ENCODE measurements around the gene TMEM92.
"Not testable (repeated sequence)": the region's sequence is repeated elsewhere in the genome, so short reads cannot be mapped to it uniquely, and the experiment has no call there.

Gene TMEM92

GRCh38 chr17:50301891-50302584 lies 27.8 kb downstream of the TMEM92 start:
- DNase-seq (ENCODE audit: low spot score) = no peak

GRCh38 chr17:50303051-50303450 lies 28.8 kb downstream of the TMEM92 start:
- DNase-seq (ENCODE audit: low spot score) = no peak

- DNase-seq (ENCODE audit: low spot score) = no peak
Measured at GRCh38 chr17:50303596-50303995, 29.3 kb downstream of the TMEM92 start.

- no peak for DNase-seq (ENCODE audit: low spot score)
Measured at GRCh38 chr17:50304781-50305404, 30.6 kb downstream of the TMEM92 start.

DNA sequence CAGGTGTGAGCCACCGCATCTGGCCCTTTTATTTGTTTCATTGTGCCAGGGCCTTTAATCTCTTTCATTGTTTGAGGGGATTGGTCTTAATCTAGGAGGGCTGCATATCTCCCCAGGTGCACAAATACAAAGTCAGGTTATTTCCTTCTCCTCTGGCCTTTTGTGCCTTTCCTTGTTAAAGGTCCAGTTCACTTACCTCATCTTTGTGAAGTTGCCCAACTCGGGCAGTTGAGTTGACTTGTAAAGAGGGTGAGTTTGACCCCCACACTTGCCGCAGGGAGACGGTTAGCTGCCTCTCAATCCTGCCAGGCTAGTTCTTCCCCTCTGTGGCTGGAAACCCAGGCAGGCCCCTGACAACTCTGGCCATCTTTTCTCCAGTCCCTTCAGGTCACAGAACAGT lies 33.4 kb downstream of the TMEM92 start:
- no peak for DNase-seq (ENCODE audit: low spot score)

DNA sequence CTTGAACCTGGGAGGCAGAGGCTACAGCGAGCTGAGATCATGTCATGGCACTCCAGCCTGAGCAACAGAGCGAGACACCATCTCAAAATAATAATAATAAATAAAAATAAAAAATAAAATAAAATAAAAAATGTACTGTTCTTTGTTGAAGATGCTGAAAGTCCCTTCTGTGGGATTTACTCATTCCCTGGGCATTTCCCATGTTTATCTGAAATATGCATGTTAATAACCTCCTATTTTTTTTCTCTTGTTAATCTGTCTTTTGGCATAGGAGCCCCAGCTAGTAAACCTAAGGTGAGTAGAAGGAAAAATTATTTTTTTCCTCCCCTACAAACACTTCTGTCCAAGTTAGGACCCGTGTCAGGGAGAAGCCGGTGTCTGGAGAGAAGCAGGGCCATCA lies 34.4 kb downstream of the TMEM92 start:
- no peak for DNase-seq (ENCODE audit: low spot score)

GRCh38 chr17:50310455-50311111 lies 36.3 kb downstream of the TMEM92 start:
- no peak for DNase-seq (ENCODE audit: low spot score)

- no peak for DNase-seq (ENCODE audit: low spot score)
Measured at GRCh38 chr17:50311112-50311460, 36.8 kb downstream of the TMEM92 start.

DNA sequence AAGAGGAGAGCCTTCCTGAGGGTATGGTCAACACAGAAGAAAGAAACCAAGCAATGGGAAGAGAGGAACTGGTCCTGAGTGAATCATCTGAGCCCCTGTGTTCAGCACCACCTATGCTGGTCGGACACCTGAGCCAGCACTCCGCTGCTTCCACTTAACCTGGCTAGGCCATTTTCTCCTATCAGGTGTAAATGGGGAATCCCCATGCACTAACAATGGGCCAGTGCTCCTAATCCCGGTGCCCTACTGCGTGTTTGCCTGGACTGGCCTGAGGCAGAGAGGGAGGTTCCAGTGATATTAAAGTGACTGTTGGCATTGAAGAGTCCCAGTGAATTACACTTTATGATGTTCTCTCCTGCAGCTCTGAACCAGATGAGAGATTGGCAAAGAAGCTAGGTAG lies 37.2 kb downstream of the TMEM92 start:
- no peak for DNase-seq (ENCODE audit: low spot score)

DNA sequence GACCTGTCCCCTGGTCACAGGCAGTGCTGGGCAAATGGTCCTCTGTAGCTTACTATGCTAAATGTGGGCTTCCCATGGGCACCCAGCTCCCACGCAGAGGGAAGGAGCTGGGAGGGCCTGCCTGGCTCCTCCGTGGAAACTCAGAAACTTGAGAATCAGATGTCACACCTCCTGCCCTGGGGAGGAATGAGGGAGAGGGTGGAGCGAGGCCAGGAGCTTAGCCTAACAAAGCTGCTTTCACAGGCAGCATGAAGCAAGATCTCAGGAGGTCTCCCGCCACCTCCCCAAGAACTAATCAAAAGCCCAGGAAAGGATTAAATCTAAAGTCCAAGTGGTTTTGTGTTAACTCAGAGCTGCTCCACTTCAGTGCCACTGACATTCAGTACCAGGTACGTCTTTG lies 38.0 kb downstream of the TMEM92 start:
- no peak for DNase-seq (ENCODE audit: low spot score)

- no peak for DNase-seq (ENCODE audit: low spot score)
Measured at GRCh38 chr17:50314456-50315011, 40.3 kb downstream of the TMEM92 start.

- DNase-seq (ENCODE audit: low spot score) = no peak
Measured at GRCh38 chr17:50316016-50316587, 41.8 kb downstream of the TMEM92 start.

GRCh38 chr17:50316660-50317059 lies 42.4 kb downstream of the TMEM92 start:
- not testable (repeated sequence) for DNase-seq (ENCODE audit: low spot score)

DNA sequence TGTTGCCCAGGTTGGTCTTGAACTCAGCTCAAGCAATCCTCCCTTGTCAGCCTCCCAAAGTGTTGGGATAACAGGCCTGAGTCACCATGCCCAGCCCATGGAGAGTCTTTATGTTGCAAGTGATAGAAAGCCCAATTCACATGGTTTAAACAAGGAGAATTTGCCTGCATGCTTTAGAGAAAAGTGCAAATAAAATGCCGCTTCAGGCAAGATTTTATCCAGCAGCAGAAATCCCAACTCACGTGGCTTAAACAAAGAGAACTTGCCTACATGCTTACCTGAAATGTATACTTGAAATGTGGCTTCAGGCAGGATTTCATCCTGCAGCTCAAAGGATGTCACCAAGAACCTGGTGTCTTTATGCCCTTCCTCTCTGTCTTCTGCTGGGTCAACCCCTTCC lies 42.9 kb downstream of the TMEM92 start:
- DNase-seq (ENCODE audit: low spot score) = no peak

GRCh38 chr17:50318501-50319285 lies 44.4 kb downstream of the TMEM92 start:
- no peak for DNase-seq (ENCODE audit: low spot score)

- no peak for DNase-seq (ENCODE audit: low spot score)
Measured at GRCh38 chr17:50319306-50320004, 45.2 kb downstream of the TMEM92 start.

- DNase-seq (ENCODE audit: low spot score) = no peak
Measured at GRCh38 chr17:50322271-50322670, 48.0 kb downstream of the TMEM92 start.

DNA sequence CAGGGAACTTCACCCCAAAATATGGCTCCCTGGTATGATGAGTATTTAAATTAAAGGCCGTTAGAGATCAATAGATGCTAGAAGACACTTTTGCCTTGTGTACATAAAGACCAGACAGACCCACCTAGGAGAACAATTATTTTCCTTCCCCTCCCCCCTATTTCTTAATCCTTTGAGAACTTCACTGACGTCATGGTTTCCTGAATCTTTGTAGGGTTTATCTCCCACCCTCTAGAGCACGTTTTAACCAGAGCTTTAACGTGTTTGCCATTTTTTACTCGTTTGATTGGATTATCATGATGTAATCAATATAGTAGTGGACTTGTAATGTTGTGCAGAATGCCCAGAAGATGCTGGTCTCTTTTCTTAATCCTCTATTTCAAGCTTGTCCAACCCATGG lies 48.8 kb downstream of the TMEM92 start:
- no peak for DNase-seq (ENCODE audit: low spot score)

DNA sequence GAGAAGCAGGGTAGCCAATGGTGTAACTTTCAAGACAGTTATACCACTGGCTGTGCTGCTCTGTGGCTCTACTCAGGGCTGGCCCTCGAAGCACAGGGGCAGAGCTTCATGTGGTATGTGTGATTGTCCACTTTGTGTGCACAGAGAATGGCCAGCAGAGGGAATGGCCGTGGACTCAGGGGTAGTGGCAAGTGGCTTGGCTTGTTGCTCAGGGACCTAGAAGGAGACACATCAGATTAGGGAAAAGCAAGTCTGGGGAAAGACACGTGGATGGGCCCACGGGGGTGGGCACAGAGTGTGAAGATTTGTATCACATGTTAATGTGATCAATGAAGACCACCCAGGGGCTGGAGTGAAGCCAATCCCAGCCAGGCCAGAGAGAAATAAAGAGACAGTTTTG lies 51.6 kb downstream of the TMEM92 start:
- no peak for DNase-seq (ENCODE audit: low spot score)

GRCh38 chr17:50326831-50327364 lies 52.6 kb downstream of the TMEM92 start:
- DNase-seq (ENCODE audit: low spot score) = no peak

All from LoVo (cell line).